ENCODE measurements around the gene KNTC1.

KNTC1 gene

DNA sequence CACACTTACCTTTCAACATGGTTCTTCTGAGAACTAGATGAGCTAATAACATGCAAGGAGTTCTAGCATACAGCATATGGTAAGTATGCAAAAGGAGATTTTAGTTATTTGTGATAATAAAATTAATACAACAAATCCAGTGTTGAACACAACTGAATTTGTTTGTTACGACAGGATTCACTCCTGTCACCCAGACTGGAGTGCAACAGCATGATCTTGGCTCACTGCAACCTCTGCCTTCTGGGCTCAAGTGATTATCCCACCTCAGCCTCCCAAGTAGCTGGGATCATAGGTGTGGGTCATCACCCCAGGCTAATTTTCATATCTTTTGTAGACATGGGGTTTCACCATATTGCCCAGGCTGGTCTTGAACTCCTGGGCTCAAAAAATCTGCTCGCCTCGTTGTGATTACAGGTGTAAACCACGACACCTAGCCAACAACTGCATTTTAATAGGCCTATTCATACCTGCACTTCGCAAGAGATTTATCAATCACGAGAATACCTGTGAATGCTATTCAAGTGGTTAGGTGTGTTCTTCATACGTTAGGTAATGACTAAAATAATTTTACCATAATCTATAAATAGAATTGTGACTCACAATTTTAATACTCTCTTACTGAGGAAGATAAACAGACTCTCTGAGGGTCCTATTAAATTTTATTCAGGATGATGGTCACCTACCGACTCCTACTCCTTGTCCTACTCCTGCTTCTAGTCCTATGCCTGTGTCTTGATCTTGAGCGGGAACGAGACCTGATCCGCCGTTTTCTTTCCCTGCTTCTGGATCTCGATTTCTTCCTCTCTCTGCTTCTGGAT, 10.3 kb upstream of the KNTC1 start:
- TF ChIP-seq POLR2AphosphoS5 (IDR thresholded peaks at IDR 0.05; ENCODE audit: low read depth): no peak
- no peak for TF ChIP-seq GABPA (IDR thresholded peaks at IDR 0.05; ENCODE audit: low read depth)
- TF ChIP-seq, protein P1, sequence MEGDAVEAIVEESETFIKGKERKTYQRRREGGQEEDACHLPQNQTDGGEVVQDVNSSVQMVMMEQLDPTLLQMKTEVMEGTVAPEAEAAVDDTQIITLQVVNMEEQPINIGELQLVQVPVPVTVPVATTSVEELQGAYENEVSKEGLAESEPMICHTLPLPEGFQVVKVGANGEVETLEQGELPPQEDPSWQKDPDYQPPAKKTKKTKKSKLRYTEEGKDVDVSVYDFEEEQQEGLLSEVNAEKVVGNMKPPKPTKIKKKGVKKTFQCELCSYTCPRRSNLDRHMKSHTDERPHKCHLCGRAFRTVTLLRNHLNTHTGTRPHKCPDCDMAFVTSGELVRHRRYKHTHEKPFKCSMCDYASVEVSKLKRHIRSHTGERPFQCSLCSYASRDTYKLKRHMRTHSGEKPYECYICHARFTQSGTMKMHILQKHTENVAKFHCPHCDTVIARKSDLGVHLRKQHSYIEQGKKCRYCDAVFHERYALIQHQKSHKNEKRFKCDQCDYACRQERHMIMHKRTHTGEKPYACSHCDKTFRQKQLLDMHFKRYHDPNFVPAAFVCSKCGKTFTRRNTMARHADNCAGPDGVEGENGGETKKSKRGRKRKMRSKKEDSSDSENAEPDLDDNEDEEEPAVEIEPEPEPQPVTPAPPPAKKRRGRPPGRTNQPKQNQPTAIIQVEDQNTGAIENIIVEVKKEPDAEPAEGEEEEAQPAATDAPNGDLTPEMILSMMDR (IDR thresholded peaks at IDR 0.05; ENCODE audit: insufficient read depth, low read length): no peak
- TF ChIP-seq SPI1 (IDR thresholded peaks at IDR 0.05; ENCODE audit: borderline replicate concordance, low read depth): no peak
- TF ChIP-seq, protein P2, sequence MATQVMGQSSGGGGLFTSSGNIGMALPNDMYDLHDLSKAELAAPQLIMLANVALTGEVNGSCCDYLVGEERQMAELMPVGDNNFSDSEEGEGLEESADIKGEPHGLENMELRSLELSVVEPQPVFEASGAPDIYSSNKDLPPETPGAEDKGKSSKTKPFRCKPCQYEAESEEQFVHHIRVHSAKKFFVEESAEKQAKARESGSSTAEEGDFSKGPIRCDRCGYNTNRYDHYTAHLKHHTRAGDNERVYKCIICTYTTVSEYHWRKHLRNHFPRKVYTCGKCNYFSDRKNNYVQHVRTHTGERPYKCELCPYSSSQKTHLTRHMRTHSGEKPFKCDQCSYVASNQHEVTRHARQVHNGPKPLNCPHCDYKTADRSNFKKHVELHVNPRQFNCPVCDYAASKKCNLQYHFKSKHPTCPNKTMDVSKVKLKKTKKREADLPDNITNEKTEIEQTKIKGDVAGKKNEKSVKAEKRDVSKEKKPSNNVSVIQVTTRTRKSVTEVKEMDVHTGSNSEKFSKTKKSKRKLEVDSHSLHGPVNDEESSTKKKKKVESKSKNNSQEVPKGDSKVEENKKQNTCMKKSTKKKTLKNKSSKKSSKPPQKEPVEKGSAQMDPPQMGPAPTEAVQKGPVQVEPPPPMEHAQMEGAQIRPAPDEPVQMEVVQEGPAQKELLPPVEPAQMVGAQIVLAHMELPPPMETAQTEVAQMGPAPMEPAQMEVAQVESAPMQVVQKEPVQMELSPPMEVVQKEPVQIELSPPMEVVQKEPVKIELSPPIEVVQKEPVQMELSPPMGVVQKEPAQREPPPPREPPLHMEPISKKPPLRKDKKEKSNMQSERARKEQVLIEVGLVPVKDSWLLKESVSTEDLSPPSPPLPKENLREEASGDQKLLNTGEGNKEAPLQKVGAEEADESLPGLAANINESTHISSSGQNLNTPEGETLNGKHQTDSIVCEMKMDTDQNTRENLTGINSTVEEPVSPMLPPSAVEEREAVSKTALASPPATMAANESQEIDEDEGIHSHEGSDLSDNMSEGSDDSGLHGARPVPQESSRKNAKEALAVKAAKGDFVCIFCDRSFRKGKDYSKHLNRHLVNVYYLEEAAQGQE (IDR thresholded peaks at IDR 0.05; ENCODE audit: insufficient replicate concordance, low read depth): no peak
- Histone ChIP-seq H3K4me3 (replicated peaks; ENCODE audit: insufficient read depth, low read length) (no peak overlapping the region), H3K27me3 (ENCODE audit: insufficient read depth, poor library complexity, severe bottlenecking) (no peaks in the 10 kb centered on the region), H3K27ac (replicated peaks) (no peak overlapping the region)
- no peak for DNase-seq (ENCODE audit: low read depth in 1 of 2, low spot score in 1 of 2)

DNA sequence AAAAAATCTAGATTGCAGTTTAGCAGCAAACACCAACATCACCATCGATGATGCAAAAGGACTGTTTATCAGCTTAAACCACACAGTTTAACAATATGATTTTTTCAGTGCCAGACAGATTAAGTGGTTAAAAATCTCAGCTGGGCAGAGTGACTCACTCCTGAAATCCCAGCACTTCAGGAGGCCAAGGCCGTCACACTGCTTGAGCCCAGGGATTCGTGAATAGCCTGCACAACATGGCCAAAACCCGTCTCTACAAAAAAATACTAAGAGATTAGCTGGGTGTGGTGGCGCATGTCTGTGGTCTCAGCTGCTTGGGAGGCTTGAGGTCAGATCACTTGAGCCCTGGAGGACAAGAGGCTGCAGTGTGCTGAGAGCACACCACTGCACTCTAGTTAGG, 9.2 kb upstream of the KNTC1 start:
- Histone ChIP-seq H3K4me3 (replicated peaks; ENCODE audit: insufficient read depth, low read length) (no peak overlapping the region), H3K27me3 (ENCODE audit: insufficient read depth, poor library complexity, severe bottlenecking) (no peaks in the 10 kb centered on the region), H3K27ac (replicated peaks) (no peak overlapping the region)
- no peak for DNase-seq (ENCODE audit: low read depth in 1 of 2, low spot score in 1 of 2)
- TF ChIP-seq SPI1 (IDR thresholded peaks at IDR 0.05; ENCODE audit: borderline replicate concordance, low read depth) (no peak), GABPA (IDR thresholded peaks at IDR 0.05; ENCODE audit: low read depth) (no peak), POLR2AphosphoS5 (IDR thresholded peaks at IDR 0.05; ENCODE audit: low read depth) (no peak)
- TF ChIP-seq, protein P2 (IDR thresholded peaks at IDR 0.05; ENCODE audit: insufficient replicate concordance, low read depth): no peak
- TF ChIP-seq, protein P1 (IDR thresholded peaks at IDR 0.05; ENCODE audit: insufficient read depth, low read length): no peak

DNA sequence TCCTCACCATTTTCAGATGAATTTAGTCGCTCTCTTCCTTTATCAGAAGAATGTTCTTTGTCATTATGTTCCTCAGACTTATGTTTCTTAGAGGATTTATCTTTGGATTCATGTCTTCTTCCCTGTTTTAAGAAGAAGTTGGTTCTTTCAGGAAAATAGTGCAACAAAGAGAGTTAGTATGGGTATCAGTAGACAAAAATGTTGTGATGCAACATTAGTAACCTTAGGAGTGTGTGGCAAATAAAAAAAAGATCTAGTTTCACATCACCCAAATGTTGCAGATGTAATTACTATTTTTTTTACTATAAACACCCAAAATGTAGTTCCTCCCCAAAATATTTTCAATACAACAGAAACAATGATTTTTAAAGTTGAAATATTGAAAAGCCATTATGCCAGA, 8.1 kb upstream of the KNTC1 start:
- H3K27ac ChIP-seq (replicated peaks): no peak overlapping the region
- no peak for DNase-seq (ENCODE audit: low read depth in 1 of 2, low spot score in 1 of 2)
- TF ChIP-seq, protein P2 (IDR thresholded peaks at IDR 0.05; ENCODE audit: insufficient replicate concordance, low read depth): no peak
- TF ChIP-seq, protein P1 (IDR thresholded peaks at IDR 0.05; ENCODE audit: insufficient read depth, low read length): no peak
- TF ChIP-seq GABPA (IDR thresholded peaks at IDR 0.05; ENCODE audit: low read depth): no peak
- TF ChIP-seq SPI1 (IDR thresholded peaks at IDR 0.05; ENCODE audit: borderline replicate concordance, low read depth): no peak
- H3K4me3 ChIP-seq (replicated peaks; ENCODE audit: insufficient read depth, low read length): no peak overlapping the region
- no peaks in the 10 kb centered on the region for H3K27me3 ChIP-seq (ENCODE audit: insufficient read depth, poor library complexity, severe bottlenecking)

Data from HL-60 (cell line).